Smooth muscle cell (in vitro differentiated cells): Measurements from ENCODE around the gene SLC13A5. TPM values are rescaled to one million over a fixed set of nuclear protein-coding genes. Genes with fewer than 3 reads are reported as not detected.

Source experiments
- DNase-seq: peaks from one replicate; lab custom pipeline; 2025; ENCODE audit not compliant: unreplicated experiment; lab: John Stamatoyannopoulos, UW
- H2AFZ ChIP-seq: fragments of 200-600 bp; sonication (generic); 2 replicates; pipeline ENCODE4 v1.6.0; 2016; ENCODE audit warnings: antibody characterized with exemption, low read depth, mild to moderate bottlenecking
- H3F3A ChIP-seq: fragments of 200-600 bp; sonication (generic); 2 replicates; pipeline ENCODE4 v1.6.0; 2017; ENCODE audit warnings: antibody characterized with exemption, low read depth
- H3K27ac ChIP-seq: fragments of 200-600 bp; sonication (generic); 2 replicates; pipeline ENCODE4 v1.5.1; 2016; ENCODE audit warnings: low read depth, mild to moderate bottlenecking
- H3K27me3 ChIP-seq: fragments of 200-600 bp; sonication (generic); 2 replicates; pipeline ENCODE4 v1.6.1; 2016; ENCODE audit warnings: low read depth, mild to moderate bottlenecking
- H3K36me3 ChIP-seq: fragments of 200-600 bp; sonication (generic); 2 replicates; pipeline ENCODE4 v1.5.1; 2016; ENCODE audit warnings: low read depth
- H3K4me1 ChIP-seq: fragments of 200-600 bp; sonication (generic); 2 replicates; pipeline ENCODE4 v1.5.1; 2016; ENCODE audit warnings: low read depth
- H3K4me2 ChIP-seq: fragments of 200-600 bp; sonication (generic); 2 replicates; pipeline ENCODE4 v1.6.0; 2016; ENCODE audit warnings: mild to moderate bottlenecking
- H3K4me3 ChIP-seq: fragments of 200-600 bp; sonication (generic); 2 replicates; pipeline ENCODE4 v1.5.1; 2016; ENCODE audit warnings: mild to moderate bottlenecking
- H3K79me2 ChIP-seq: fragments of 200-600 bp; sonication (generic); 2 replicates; pipeline ENCODE4 v1.6.0; 2016; ENCODE audit warnings: low read depth, mild to moderate bottlenecking
- H3K9ac ChIP-seq: fragments of 200-600 bp; sonication (generic); 2 replicates; pipeline ENCODE4 v1.6.0; 2016; ENCODE audit warnings: low read depth
- H3K9me3 ChIP-seq: fragments of 200-600 bp; sonication (generic); replicated peaks from 2 replicates; pipeline ENCODE4 v1.5.1; 2016; ENCODE audit warnings: low read depth
- H4K20me1 ChIP-seq: fragments of 200-600 bp; sonication (generic); 2 replicates; pipeline ENCODE4 v1.6.0; 2016; ENCODE audit warnings: low read depth
- CTCF ChIP-seq: fragments of 200-600 bp; sonication (generic); IDR thresholded peaks from 2 replicates; pipeline ENCODE4 v1.5.1; 2017; ENCODE audit warnings: borderline replicate concordance, mild to moderate bottlenecking, antibody characterized with exemption; ENCODE audit not compliant: insufficient read depth, poor library complexity, severe bottlenecking
- WGBS: methylation state at CpG from one replicate; pipeline ENCODE4 v1.1.7; 2016; ENCODE audit warnings: low lambda C conversion rate; 5-methylcytosine and 5-hydroxymethylcytosine counted together
- polyA plus RNA-seq: library from polyadenylated mRNA; unstranded; fragments of >200 nt; fragmentation: Nextera tagmentation; extraction: Ambion mirVana; gene quantifications from 2 replicates; pipeline ENCODE4 v1.2.1, GENCODE V29; 2016
- total RNA-seq: library from RNA; depleted of rRNA; stranded (reverse); fragments of >200 nt; gene quantifications from 2 replicates; pipeline ENCODE4 v1.2.3, GENCODE V29; 2014

The SLC13A5 gene
- total and polyA plus RNA-seq, 2 experiments from 2014 or later: 2.3 TPM; not detected in 1

DNA sequence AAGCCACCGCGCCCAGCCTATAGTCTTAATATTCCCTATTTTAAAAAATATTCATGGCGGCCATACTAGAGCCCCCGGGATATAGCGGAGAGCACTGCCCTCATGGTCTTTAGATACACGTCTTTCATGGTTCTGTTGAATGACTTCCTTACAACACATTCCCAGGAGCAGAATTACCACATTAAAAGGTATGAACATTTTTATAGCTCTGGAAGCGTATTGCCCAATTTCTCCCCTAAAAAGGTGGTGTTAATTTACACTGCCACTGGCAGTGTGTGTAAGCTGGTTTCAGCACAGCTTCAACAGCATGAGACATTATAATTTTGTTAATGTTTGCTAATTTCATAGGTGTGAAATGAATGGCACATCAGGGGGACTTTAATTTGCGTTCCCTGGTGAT lies 42.6 kb downstream of the SLC13A5 start:
- TF ChIP-seq CTCF: no peak
- H2AFZ ChIP-seq: no peak overlapping the region

GRCh38 chr17:6669479-6670212 lies 43.5 kb downstream of the SLC13A5 start:
- H2AFZ ChIP-seq: no peak overlapping the region
- TF ChIP-seq CTCF: no peak
- no peak overlapping the region for H3K4me2 ChIP-seq
- H4K20me1 ChIP-seq: no peaks in the 10 kb centered on the region
- H3K27me3 ChIP-seq: peaks cover 11% of the 10 kb centered on the region
- DNase-seq: no peak
- H3K9ac ChIP-seq: no peak overlapping the region
- no peaks in the 10 kb centered on the region for H3K36me3 ChIP-seq
- no peaks in the 10 kb centered on the region for H3F3A ChIP-seq
- H3K4me1 ChIP-seq: no peaks in the 10 kb centered on the region
- peak overlapping the region; percentile 53 for H3K27ac ChIP-seq
- no peaks in the 10 kb centered on the region for H3K79me2 ChIP-seq
- no peaks in the 10 kb centered on the region for H3K9me3 ChIP-seq
- 72% methylated on average over 10 of the region's 10 CpGs for WGBS
- no peak overlapping the region for H3K4me3 ChIP-seq

More for the DNA sequence above, 42.6 kb downstream of the SLC13A5 start:
- WGBS: 93% methylated on average over 8 of the region's 8 CpGs
- Histone ChIP-seq H3F3A (no peaks in the 10 kb centered on the region), H4K20me1 (no peaks in the 10 kb centered on the region), H3K79me2 (no peaks in the 10 kb centered on the region), H3K9ac (no peak overlapping the region), H3K27ac (peak overlapping the region; percentile 11), H3K27me3 (peaks cover 11% of the 10 kb centered on the region), H3K36me3 (no peaks in the 10 kb centered on the region), H3K4me3 (no peak overlapping the region), H3K9me3 (no peaks in the 10 kb centered on the region), H3K4me1 (no peaks in the 10 kb centered on the region), H3K4me2 (no peak overlapping the region)
- DNase-seq: no peak

- H3K4me1 ChIP-seq: no peaks in the 10 kb centered on the region
- H3K36me3 ChIP-seq: no peaks in the 10 kb centered on the region
- 90% methylated on average over 14 of the region's 14 CpGs for WGBS
- no peak overlapping the region for H3K9ac ChIP-seq
- no peak overlapping the region for H2AFZ ChIP-seq
- no peaks in the 10 kb centered on the region for H3K79me2 ChIP-seq
- H4K20me1 ChIP-seq: no peaks in the 10 kb centered on the region
- DNase-seq: no peak
- no peaks in the 10 kb centered on the region for H3F3A ChIP-seq
- peaks cover 11% of the 10 kb centered on the region for H3K27me3 ChIP-seq
- H3K27ac ChIP-seq: peak overlapping the region; percentile 53
- no peak overlapping the region for H3K4me2 ChIP-seq
- no peaks in the 10 kb centered on the region for H3K9me3 ChIP-seq
- H3K4me3 ChIP-seq: no peak overlapping the region
- no peak for TF ChIP-seq CTCF
These were observed 44.3 kb downstream of the SLC13A5 start for GRCh38 chr17:6668727-6669425.
